ENCODE data around the gene ARVCF. TPM values are rescaled to one million over a fixed set of nuclear protein-coding genes. Genes with fewer than 3 reads are reported as not detected.
A peak's percentile ranks its signal among the peaks of the same experiment; 100 is the strongest.

ARVCF gene
- total and polyA plus RNA-seq, 9 of the 15 experiments (the other 6 are each of a cell fraction or from before 2014, with no cell fraction given), result 0.03 to 97.4 (median 15.6) TPM

DNA sequence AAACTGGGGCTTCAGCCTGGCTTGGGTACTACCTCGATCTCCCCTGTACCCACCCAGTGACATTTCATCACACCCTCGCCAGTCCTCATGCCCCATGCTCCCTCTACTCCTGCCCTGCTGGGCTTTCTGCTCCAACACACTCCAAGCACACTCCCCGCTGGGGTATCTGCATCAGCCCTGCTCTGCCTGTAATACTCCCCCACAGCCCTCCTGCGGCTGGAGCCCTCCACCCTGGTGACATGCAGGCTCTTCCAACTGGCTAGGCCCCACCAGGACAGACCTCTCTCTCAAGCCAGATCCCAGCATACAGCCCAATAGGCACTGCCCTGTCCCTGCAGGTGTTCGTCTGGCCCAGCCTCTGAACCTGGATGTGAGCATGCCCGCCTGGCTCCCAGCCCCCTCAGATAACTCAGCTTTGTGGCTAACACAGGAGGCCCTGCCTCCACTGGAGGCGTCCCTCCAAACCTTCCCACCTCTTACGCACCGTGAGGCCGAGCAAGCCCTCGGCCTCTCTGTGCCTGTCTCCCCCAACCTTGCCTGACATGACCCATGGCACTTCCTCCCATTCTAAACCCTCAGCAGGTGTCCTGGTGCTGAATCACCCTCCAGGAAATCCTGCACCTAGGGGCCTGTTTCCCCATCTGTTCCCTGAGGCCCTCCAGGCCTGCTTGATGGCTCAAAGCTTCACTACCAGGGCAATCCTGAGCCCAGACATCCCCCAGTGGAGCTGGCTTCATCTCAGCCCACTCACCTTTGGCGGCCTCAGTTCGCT is 41.5 kb downstream of the ARVCF start (continued):
- no peak for TF ChIP-seq JUN (IDR thresholded peaks at IDR 0.05; ENCODE audit: borderline replicate concordance, low read depth, low read length)
- no peak for TF ChIP-seq JUN (CRISPR knock-in tag; IDR thresholded peaks at IDR 0.05; ENCODE audit: borderline replicate concordance)
- peak; percentile 2 to 39 for TF ChIP-seq E2F6 (IDR thresholded peaks at IDR 0.05; ENCODE audit: borderline replicate concordance in 1 of 2, extremely low read depth in 1 of 2, insufficient read depth in 1 of 2, insufficient read length in 1 of 2, low read depth in 1 of 2, low read length in 1 of 2, poor library complexity in 1 of 2, severe bottlenecking in 1 of 2)
- TF ChIP-seq HSF4 (CRISPR knock-in tag; IDR thresholded peaks at IDR 0.05; ENCODE audit: borderline replicate concordance), result peak; percentile 13; the same call in 1 of the 2 replicates
- 0 out of 2 replicates have a peak, but pooled peaks have one; percentile 0 for TF ChIP-seq CHD2 (IDR thresholded peaks at IDR 0.05; ENCODE audit: low read depth, low read length)
- peak; percentile 85 for TF ChIP-seq DPF2 (IDR thresholded peaks at IDR 0.05)
- peak; percentile 55; the same call in 1 of the 2 replicates for TF ChIP-seq PRMT5 (CRISPR knock-in tag; IDR thresholded peaks at IDR 0.05)
- no peak for TF ChIP-seq HIVEP1 (CRISPR knock-in tag; IDR thresholded peaks at IDR 0.05)
- TF ChIP-seq TEAD4 (IDR thresholded peaks at IDR 0.05; ENCODE audit: low read length), result peak; percentile 7; the same call in 1 of the 2 replicates
- no peak for TF ChIP-seq TEAD4 (CRISPR knock-in tag; IDR thresholded peaks at IDR 0.05; ENCODE audit: borderline replicate concordance)
- peak; percentile 32; the same call in 1 of the 2 replicates for TF ChIP-seq MYC (IDR thresholded peaks at IDR 0.05; ENCODE audit: low read depth, low read length)
- peak; percentile 55; the same call in 1 of the 2 replicates for TF ChIP-seq MYC (CRISPR knock-in tag; IDR thresholded peaks at IDR 0.05; ENCODE audit: borderline replicate concordance, low read depth)
- peak in 1 of 2 experiments; percentile 12; a peak in 2 of 4 replicates for TF ChIP-seq RCOR1 (IDR thresholded peaks at IDR 0.05; ENCODE audit: borderline replicate concordance in 1 of 2, low read depth in 2 of 2, low read length in 2 of 2)
- TF ChIP-seq IRF2 (CRISPR knock-in tag; IDR thresholded peaks at IDR 0.05), result no peak
- TF ChIP-seq SRF (CRISPR knock-in tag; IDR thresholded peaks at IDR 0.05), result peak in 1 of 2 experiments; percentile 83; a peak in 2 of 4 replicates
- TF ChIP-seq CBFA2T2 (conservative IDR thresholded peaks at IDR 0.05), result peak; percentile 64
- TF ChIP-seq EP300 (IDR thresholded peaks at IDR 0.05; ENCODE audit: low read length), result peak; percentile 42; the same call in 1 of the 2 replicates
- TF ChIP-seq EGR1 (conservative IDR thresholded peaks at IDR 0.05), result 0 out of 2 replicates have a peak, but pooled peaks have one; percentile 54
- 0 out of 2 replicates have a peak, but pooled peaks have one; percentile 9 for TF ChIP-seq ELF4 (CRISPR knock-in tag; IDR thresholded peaks at IDR 0.05)
- TF ChIP-seq U2AF2 (optimal IDR thresholded peaks at IDR 0.05; ENCODE audit: low read depth, low read length), result no peak
- TF ChIP-seq, protein P1, sequence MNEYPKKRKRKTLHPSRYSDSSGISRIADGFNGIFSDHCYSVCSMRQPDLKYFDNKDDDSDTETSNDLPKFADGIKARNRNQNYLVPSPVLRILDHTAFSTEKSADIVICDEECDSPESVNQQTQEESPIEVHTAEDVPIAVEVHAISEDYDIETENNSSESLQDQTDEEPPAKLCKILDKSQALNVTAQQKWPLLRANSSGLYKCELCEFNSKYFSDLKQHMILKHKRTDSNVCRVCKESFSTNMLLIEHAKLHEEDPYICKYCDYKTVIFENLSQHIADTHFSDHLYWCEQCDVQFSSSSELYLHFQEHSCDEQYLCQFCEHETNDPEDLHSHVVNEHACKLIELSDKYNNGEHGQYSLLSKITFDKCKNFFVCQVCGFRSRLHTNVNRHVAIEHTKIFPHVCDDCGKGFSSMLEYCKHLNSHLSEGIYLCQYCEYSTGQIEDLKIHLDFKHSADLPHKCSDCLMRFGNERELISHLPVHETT (CRISPR knock-in tag; conservative IDR thresholded peaks at IDR 0.05 in 1 of 2, IDR thresholded peaks at IDR 0.05 in 1 of 2), result peak in 1 of 2 experiments; percentile 39; a peak in 1 of 4 replicates
- TF ChIP-seq MAFK (IDR thresholded peaks at IDR 0.05; ENCODE audit: low read length), result peak; percentile 18; the same call in 1 of the 2 replicates
- TF ChIP-seq SMC3 (conservative IDR thresholded peaks at IDR 0.05; ENCODE audit: insufficient read depth, low read depth, low read length), result 0 out of 2 replicates have a peak, but pooled peaks have one; percentile 15
- TF ChIP-seq POU5F1 (IDR thresholded peaks at IDR 0.05; ENCODE audit: borderline replicate concordance, low read depth, low read length, partially characterized antibody), result peak; percentile 9
- peak; percentile 42 for TF ChIP-seq JUND (IDR thresholded peaks at IDR 0.05; ENCODE audit: borderline replicate concordance, low read depth, low read length)
- peak; percentile 29; the same call in 1 of the 3 replicates for TF ChIP-seq JUND (tag; IDR thresholded peaks at IDR 0.05; ENCODE audit: borderline replicate concordance, low read depth, low read length)

All from K562 (cell line).